GM19238 (cell line): ENCODE data around the gene IL22.
A peak's percentile ranks its signal among the peaks of the same experiment; 100 is the strongest.

Experiments
- DNase-seq: peaks from one replicate; pipeline ENCODE4 v3.0.0; 2011; ENCODE audit warnings: low spot score; ENCODE audit not compliant: insufficient read length

Gene IL22

GRCh38 chr12:68253504-68253903 lies at the start of gene IL22:
Gene IL22, minus strand, starts transcription at chr12:68253604. Its CDS starts 156 bp downstream, at chr12:68253448.
- DNase-seq, result no peak

- no peak for DNase-seq
Observed at GRCh38 chr12:68297929-68298328, 44.5 kb upstream of the IL22 start.

GRCh38 chr12:68294251-68294650 lies 40.8 kb upstream of the IL22 start:
- no peak for DNase-seq

GRCh38 chr12:68293347-68293746 lies 39.9 kb upstream of the IL22 start:
- DNase-seq, result no peak

GRCh38 chr12:68292151-68292943 lies 38.9 kb upstream of the IL22 start:
- no peak for DNase-seq

DNA sequence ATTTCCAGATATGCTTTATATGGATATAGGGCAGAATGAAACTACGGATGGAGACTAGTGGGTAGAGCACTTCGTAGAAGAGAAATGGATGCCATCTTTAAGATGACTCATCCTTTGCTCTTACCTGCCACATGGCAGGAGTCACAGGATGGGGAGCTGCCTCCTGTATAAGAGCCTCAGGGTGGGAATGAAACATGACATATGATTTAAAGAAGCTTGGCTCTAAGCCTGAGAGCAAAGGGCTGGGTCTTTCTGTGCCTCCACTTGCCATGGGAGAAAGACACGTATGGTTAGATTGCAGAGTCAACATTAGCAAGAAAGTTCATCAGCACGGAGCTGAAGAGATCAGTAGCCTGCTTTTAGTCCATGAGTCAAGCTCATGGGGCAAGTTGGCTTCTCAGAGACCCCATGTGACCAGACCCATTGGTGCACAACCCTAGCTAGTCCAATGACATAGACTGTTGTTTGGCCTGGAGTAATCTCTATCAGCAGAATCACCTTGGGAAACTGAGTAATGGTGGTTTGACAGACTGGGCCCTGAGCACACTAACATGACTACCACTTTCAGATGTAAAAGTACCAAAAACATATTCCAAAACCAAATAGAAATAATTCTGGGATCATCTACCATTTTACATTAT lies 38.1 kb upstream of the IL22 start:
- DNase-seq, result no peak

- peak; percentile 5 for DNase-seq
Observed at GRCh38 chr12:68290126-68290525, 36.7 kb upstream of the IL22 start.

- DNase-seq, result no peak
Observed at GRCh38 chr12:68287106-68287505, 33.7 kb upstream of the IL22 start.

DNA sequence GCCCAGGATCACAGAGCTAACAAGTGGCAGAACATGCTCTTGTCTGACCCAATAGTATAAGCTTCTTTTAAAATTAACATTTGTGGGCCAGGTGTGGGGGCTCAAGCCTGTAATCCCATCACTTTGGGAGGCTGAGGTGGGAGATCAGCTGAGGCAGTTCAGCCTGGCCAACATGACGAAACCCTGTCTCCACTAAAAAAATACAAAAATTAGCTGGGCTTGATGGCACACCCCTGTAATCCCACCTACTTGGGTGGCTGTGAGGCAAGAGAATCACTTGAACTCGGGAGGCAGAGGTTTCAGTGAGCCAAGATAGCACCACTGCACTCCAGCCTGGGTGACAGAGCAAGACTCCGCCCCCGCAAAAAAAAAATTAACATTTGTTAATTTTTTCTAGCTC lies 33.0 kb upstream of the IL22 start:
- no peak for DNase-seq

GRCh38 chr12:68285541-68285940 lies 32.1 kb upstream of the IL22 start:
- no peak for DNase-seq

DNA sequence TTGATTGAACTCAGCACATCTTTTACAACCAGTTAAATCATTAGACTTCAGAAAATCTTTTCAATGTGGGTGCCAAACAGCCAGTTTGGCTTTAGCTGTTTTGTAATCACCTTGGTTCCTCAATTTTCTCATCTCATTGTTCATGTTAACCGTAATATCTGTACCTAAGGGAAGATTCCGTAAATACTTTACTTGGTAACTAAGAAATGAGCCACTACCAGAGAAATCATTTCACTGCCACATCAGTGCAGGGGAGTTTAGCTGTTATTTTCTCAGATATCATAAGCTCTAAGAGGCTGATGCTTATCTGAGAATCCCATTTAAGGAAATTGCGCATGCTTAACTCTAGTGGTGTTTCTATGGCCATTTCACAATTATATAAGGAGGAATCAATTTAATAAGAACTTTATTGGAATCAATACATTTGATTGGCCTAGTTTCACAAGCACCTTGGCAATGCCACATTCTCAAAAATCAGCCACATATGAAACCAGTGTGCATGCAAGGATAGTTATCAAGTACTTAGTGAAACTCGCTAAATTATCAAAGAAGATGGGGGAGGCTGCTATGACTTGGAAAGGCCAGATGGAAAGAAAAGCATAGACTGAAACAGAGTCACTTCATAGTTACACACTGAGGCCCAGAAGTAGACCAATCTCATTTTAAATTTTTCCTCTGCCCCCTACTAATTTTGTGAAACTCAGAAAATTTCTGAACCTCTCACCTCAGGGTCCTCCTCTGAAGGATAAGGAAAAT lies 28.1 kb upstream of the IL22 start:
- DNase-seq, result no peak

DNA sequence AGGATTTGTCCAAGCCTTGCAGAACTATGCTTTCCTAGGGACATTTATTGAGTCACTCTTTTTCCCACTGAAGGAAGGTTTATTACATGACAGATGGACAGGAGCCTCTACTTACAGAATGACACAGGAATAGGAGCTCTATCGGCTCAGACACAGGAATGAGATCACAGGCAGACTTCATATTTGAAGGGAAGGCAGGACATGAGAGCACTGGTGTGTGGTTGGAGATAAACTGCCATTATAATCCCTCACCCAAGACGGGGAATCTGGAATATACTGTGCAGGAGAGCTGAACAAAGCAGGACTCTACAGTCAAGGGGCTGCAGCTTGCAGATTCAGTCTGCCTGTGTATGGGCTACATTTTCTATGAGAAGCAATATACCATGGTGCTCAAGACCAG lies 26.8 kb upstream of the IL22 start:
- no peak for DNase-seq

DNA sequence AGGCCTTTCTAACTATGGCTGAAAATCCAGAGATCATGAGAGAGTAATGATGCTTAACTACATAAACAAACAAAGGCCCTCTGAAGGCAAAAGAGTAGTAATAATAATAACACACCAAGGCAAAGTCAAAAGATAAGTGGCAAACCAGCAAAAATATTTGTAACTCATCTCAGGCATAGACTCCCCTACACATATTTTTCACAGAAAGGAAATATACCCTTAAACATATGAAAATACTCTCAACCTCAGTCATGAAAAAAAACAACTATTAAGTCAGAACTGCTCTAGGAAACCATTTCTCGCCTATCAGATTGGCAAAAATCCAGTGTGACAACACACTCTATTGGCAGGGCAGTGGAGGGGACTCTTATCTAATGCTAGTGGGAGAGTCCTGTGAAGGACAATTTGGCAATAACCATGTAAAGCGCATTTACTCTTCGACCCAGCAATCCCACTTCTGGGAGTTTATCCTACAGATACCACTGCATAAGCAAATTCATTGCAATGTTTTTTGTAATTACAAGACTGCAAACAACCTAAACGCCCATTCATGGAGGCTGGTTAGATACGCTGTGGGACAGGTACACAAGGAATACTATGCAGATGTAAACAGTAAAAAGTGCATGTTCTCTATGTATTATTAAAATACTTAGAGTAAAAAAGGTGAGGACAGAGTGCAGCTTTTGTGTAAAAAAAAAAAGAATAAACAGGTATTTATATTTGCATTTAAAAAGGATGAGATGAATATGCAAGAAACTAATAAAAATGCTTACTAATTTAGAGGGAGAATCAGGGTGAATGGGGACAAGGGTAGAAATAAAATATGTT lies 26.0 kb upstream of the IL22 start:
- no peak for DNase-seq

DNA sequence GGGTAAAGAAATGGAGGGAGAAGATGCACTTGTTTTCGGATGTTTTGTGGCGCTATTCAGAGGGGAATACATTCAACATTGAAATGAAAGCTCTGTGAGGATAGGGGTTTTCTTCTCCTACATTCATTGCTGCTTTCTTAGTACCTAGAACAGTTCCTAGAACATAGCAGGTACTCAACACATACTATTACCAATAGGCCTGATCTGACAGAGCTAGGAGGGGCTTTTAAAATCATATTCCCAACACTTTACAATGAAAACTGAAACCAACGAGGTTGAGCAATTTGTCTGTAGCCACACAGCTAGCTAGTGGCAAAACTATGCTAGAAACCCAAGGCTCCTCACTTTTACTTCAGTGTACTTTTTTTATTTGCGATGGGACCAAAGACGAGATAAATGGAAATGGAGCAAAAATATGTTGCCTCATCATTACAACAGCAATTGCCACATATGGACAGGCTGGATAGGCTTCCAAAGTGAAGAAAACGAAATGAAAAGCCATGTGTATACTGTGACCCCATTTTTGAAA lies 23.1 kb upstream of the IL22 start:
- DNase-seq, result no peak

GRCh38 chr12:68272732-68273131 lies 19.3 kb upstream of the IL22 start:
- DNase-seq, result no peak

- DNase-seq, result no peak
Observed at GRCh38 chr12:68271346-68271745, 17.9 kb upstream of the IL22 start.

DNA sequence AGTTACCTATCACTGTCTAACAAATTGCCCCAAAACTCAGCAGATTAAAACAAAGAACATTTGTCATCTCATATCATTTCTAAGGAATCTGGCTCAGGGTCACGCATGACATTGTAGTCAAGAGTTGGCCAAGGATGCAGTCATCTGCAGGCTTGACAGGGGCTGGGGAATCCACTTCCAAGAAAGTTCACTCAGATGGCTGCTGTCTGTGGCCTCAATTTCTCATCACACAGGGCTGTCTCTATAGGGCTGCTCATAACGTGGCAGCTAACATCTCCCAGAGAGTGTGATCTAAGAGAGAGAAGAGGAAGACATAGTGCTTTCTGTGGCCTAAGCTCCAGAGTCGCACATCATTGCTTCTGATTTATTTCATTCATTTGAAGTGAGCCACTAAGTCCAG lies 17.0 kb upstream of the IL22 start:
- DNase-seq, result no peak

DNA sequence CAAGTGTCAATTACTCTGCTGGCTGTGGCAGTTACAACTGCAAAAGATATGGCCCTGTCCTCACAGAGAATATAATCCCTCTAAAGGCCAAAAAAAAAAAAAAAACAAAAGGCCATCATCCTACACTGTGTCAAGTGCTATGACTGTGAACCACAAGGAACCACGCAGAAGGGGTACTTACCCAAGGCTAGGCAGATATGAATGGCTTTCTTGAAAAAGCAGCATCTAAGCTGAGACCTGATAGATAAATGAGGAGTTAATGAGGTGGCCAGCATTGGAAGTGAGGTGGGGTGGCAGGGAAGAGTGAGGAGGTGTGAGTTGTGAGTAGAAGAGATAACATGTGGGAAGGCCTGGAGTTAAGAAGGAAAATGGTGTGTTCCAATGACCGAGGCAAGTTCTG lies 16.4 kb upstream of the IL22 start:
- no peak for DNase-seq

- no peak for DNase-seq
Observed at GRCh38 chr12:68268967-68269366, 15.6 kb upstream of the IL22 start.

- DNase-seq, result no peak
Observed at GRCh38 chr12:68267892-68268396, 14.5 kb upstream of the IL22 start.

DNA sequence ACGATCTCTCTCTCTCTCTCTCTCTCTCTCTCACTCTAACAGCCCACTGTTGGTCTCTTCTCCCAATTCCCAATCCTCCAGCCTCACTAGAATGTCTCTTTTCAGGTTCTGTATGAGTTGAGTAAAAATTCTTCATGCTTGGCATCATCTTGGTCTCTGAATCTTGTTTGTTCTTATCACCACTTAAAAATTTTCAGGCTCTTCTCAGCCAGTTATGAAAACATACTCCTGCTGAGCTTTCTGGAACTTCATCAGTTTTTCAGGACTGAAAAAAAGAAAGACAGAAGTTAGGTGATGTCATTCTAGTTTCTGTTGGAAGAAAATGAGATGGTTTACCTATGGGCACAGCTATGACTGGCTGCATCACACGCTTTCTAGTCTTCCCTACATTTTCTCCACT lies 11.5 kb upstream of the IL22 start:
- no peak for DNase-seq
